Measurements from ENCODE around the gene ETAA1. TPM values are rescaled to one million over a fixed set of nuclear protein-coding genes. Genes with fewer than 3 reads are reported as not detected.

The ETAA1 gene
- total and polyA plus RNA-seq, 4 donors: 11.7 to 22.9 (median 18.9) TPM

GRCh38 chr2:67455219-67456142, 58.3 kb downstream of the ETAA1 start:
- H3K27me3 ChIP-seq (ENCODE audit: control insufficient read depth, insufficient read depth, low read length): no peaks in the 10 kb centered on the region
- no peak overlapping the region for H3K27ac ChIP-seq (ENCODE audit: low read depth, low read length)
- WGBS (ENCODE audit: insufficient coverage): 67% methylated on average over 1 of the region's 4 CpGs
- no peak overlapping the region for H3K4me3 ChIP-seq (ENCODE audit: low read depth, low read length)
- H3K9me3 ChIP-seq (ENCODE audit: control insufficient read depth, insufficient read depth, low read length): no peaks in the 10 kb centered on the region
- DNase-seq (ENCODE audit: low read depth in 4 of 6, low spot score in 6 of 6): no peak
- H3K4me1 ChIP-seq (ENCODE audit: control insufficient read depth, insufficient read depth, low read length): no peaks in the 10 kb centered on the region
- H3K36me3 ChIP-seq (ENCODE audit: control insufficient read depth, insufficient read depth, low read length): no peaks in the 10 kb centered on the region

- no peak overlapping the region for H3K27ac ChIP-seq (ENCODE audit: low read depth, low read length)
- H3K4me1 ChIP-seq (ENCODE audit: control insufficient read depth, insufficient read depth, low read length): no peaks in the 10 kb centered on the region
- no peaks in the 10 kb centered on the region for H3K9me3 ChIP-seq (ENCODE audit: control insufficient read depth, insufficient read depth, low read length)
- no peaks in the 10 kb centered on the region for H3K36me3 ChIP-seq (ENCODE audit: control insufficient read depth, insufficient read depth, low read length)
- H3K27me3 ChIP-seq (ENCODE audit: control insufficient read depth, insufficient read depth, low read length): no peaks in the 10 kb centered on the region
- no CpG with 5 or more reads among the region's 2 CpGs for WGBS (ENCODE audit: insufficient coverage)
- no peak overlapping the region for H3K4me3 ChIP-seq (ENCODE audit: low read depth, low read length)
- DNase-seq (ENCODE audit: low read depth in 4 of 6, low spot score in 6 of 6): peak in 2 of 6 donors; percentile 29 to 88
These were observed 59.3 kb downstream of the ETAA1 start for GRCh38 chr2:67456428-67456827.

- Histone ChIP-seq H3K27ac (ENCODE audit: low read depth, low read length) (no peak overlapping the region), H3K36me3 (ENCODE audit: control insufficient read depth, insufficient read depth, low read length) (no peaks in the 10 kb centered on the region), H3K27me3 (ENCODE audit: control insufficient read depth, insufficient read depth, low read length) (no peaks in the 10 kb centered on the region), H3K9me3 (ENCODE audit: control insufficient read depth, insufficient read depth, low read length) (no peaks in the 10 kb centered on the region), H3K4me3 (ENCODE audit: low read depth, low read length) (no peak overlapping the region), H3K4me1 (ENCODE audit: control insufficient read depth, insufficient read depth, low read length) (no peaks in the 10 kb centered on the region)
- no peak for DNase-seq (ENCODE audit: low read depth in 4 of 6, low spot score in 6 of 6)
- WGBS (ENCODE audit: insufficient coverage): no CpG with 5 or more reads among the region's 4 CpGs
These were observed 60.6 kb downstream of the ETAA1 start for GRCh38 chr2:67457699-67458098.

DNA sequence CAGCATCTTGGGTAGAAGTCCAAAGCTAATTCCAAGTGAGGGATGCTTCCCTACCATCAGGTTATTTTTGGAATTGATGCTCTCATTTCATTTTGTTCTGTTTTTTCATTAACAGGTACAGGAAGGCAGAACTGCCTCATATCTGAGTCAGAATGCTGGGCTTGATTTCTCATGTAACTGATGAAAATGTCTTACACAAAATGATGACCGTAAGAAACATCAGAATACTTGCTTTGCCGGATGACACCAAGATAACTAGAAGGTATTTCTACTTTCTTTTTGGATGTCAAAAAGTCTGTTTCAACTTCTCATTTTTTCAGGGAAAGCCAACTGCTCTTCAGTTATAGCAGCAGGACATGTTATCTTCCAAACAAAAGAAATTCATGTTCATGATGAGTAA, 62.6 kb downstream of the ETAA1 start:
- WGBS (ENCODE audit: insufficient coverage): no CpG with 5 or more reads among the region's 2 CpGs
- H3K4me3 ChIP-seq (ENCODE audit: low read depth, low read length): no peak overlapping the region
- DNase-seq (ENCODE audit: low read depth in 4 of 6, low spot score in 6 of 6): no peak
- H3K27ac ChIP-seq (ENCODE audit: low read depth, low read length): no peak overlapping the region
- H3K36me3 ChIP-seq (ENCODE audit: control insufficient read depth, insufficient read depth, low read length): no peaks in the 10 kb centered on the region
- H3K27me3 ChIP-seq (ENCODE audit: control insufficient read depth, insufficient read depth, low read length): no peaks in the 10 kb centered on the region
- H3K9me3 ChIP-seq (ENCODE audit: control insufficient read depth, insufficient read depth, low read length): no peaks in the 10 kb centered on the region
- no peaks in the 10 kb centered on the region for H3K4me1 ChIP-seq (ENCODE audit: control insufficient read depth, insufficient read depth, low read length)

All from spinal cord (tissue), 10 donors.